Measurements from ENCODE around the gene MYO19. TPM values are rescaled to one million over a fixed set of nuclear protein-coding genes. Genes with fewer than 3 reads are reported as not detected.

The MYO19 gene
- total and polyA plus RNA-seq, 2 of the 8 experiments (the other 6 are each of a cell fraction or from before 2014, with no cell fraction given) = 126 to 163 TPM

GRCh38 chr17:36507266-36507665 is 27.4 kb downstream of the MYO19 start:
- H3K27ac ChIP-seq (ENCODE audit: low read depth, low read length) = no peak overlapping the region
- ChIA-PET POLR2A (ENCODE audit: partially characterized antibody) (interaction anchor here (1.2 to 13.9 kb wide), 8 partner anchors 9 to 94 kb away, joined by 3 to 205 read pairs (median 14); partner anchors contain the start of genes MYO19, PIGW and ZNHIT3), CTCF (ENCODE audit: partially characterized antibody) (interaction anchor here (1.3 kb wide), 1 partner anchor 21 kb away, joined by 3 read pairs; no protein-coding TSS in a partner anchor)
- no peak overlapping the region for H3K14ac ChIP-seq (ENCODE audit: insufficient read length)
- H4K5ac ChIP-seq (ENCODE audit: insufficient read length, low read depth, low read length) = no peak overlapping the region
- no peak overlapping the region for H2AFZ ChIP-seq (ENCODE audit: low read length)
- H2BK15ac ChIP-seq (ENCODE audit: low read length) = no peak overlapping the region
- no peaks in the 10 kb centered on the region for H3K4me1 ChIP-seq (replicated peaks in 1 of 4; ENCODE audit: control insufficient read depth in 3 of 4, insufficient read depth in 4 of 4, low read length in 3 of 4)
- H3K27me3 ChIP-seq (replicated peaks in 1 of 4; ENCODE audit: control insufficient read depth in 3 of 4, extremely low read depth in 1 of 4, insufficient read depth in 3 of 4, low read length in 3 of 4) = no peaks in the 10 kb centered on the region
- H3K56ac ChIP-seq (replicated peaks; ENCODE audit: insufficient read length, low read depth, low read length) = no peak overlapping the region
- no peak overlapping the region for H2BK12ac ChIP-seq (ENCODE audit: low read depth, low read length)
- H2BK120ac ChIP-seq (replicated peaks; ENCODE audit: low read depth, low read length) = no peak overlapping the region
- H3K79me1 ChIP-seq (ENCODE audit: low read depth, low read length) = no peaks in the 10 kb centered on the region
- 90% methylated on average over 6 of the region's 6 CpGs; no CpG with 5 or more reads in 1 of the 2 experiments for WGBS, 2 experiments (ENCODE audit: extremely low coverage in 1 of 2, insufficient coverage in 1 of 2, insufficient read length in 1 of 2, insufficient replicate concordance in 2 of 2, low coverage in 1 of 2, low lambda C conversion rate in 2 of 2, missing lambda C conversion rate in 1 of 2)
- H4K20me1 ChIP-seq (replicated peaks in 1 of 2; ENCODE audit: control insufficient read depth in 1 of 2, insufficient read depth in 2 of 2, low read length in 2 of 2) = peaks cover 2 to 5% of the 10 kb centered on the region in 2 experiments
- H3K4me2 ChIP-seq (ENCODE audit: insufficient read depth in 1 of 2, low read depth in 2 of 2, low read length in 2 of 2) = no peak overlapping the region
- H3K4ac ChIP-seq (replicated peaks; ENCODE audit: insufficient read length, low read depth, low read length) = no peak overlapping the region
- H3K9me3 ChIP-seq (ENCODE audit: insufficient read depth in 2 of 2, low read depth in 1 of 2, low read length in 1 of 2) = no peaks in the 10 kb centered on the region
- H2BK20ac ChIP-seq (ENCODE audit: low read length) = no peak overlapping the region
- DNase-seq (ENCODE audit: low read depth in 1 of 2, low spot score in 2 of 2) (no peak), FAIRE-seq (no peak)
- no peak overlapping the region for H2BK5ac ChIP-seq (ENCODE audit: low read depth, low read length)
- no peak overlapping the region for H3K9ac ChIP-seq (replicated peaks in 1 of 4; ENCODE audit: extremely low read depth in 1 of 4, low read depth in 3 of 4, low read length in 3 of 4)
- no peak overlapping the region for H3K18ac ChIP-seq (ENCODE audit: extremely low read depth, low read length)
- no peak overlapping the region for H3K4me3 ChIP-seq (ENCODE audit: extremely low read depth in 1 of 4, insufficient read depth in 2 of 4, low read depth in 3 of 4, low read length in 4 of 4)
- H4K8ac ChIP-seq (ENCODE audit: extremely low read depth, insufficient read depth, low read length) = no peak overlapping the region
- no peak overlapping the region for H4K91ac ChIP-seq (replicated peaks; ENCODE audit: insufficient read length, low read length)
- no peak overlapping the region for H3K23ac ChIP-seq (ENCODE audit: insufficient read length)
- no peaks in the 10 kb centered on the region for H3K79me2 ChIP-seq (ENCODE audit: control insufficient read depth in 1 of 2, insufficient read depth in 2 of 2, low read length in 2 of 2)
- no peak overlapping the region for H2AK5ac ChIP-seq (ENCODE audit: low read depth, low read length)
- H3K23me2 ChIP-seq (ENCODE audit: low read depth, low read length) = 0 out of 2 replicates have a peak, but pooled peaks cover 3% of the 10 kb centered on the region
- peaks cover 47 to 90% (median 87%) of the 10 kb centered on the region in 4 experiments; a peak in 7 of 8 replicates for H3K36me3 ChIP-seq (ENCODE audit: control insufficient read depth in 2 of 4, insufficient read depth in 4 of 4, low read length in 3 of 4)
- TF ChIP-seq RBBP5 (IDR thresholded peaks at IDR 0.05; ENCODE audit: borderline replicate concordance, low read depth, low read length) = no peak
- no peak for TF ChIP-seq SP2 (IDR thresholded peaks at IDR 0.05; ENCODE audit: low read length)
- no peak for TF ChIP-seq E2F6 (IDR thresholded peaks at IDR 0.05)
- no peak for TF ChIP-seq ZNF274 (IDR thresholded peaks at IDR 0.05; ENCODE audit: borderline replicate concordance, extremely low read depth, low read length)
- no peak for TF ChIP-seq NRF1 (IDR thresholded peaks at IDR 0.05; ENCODE audit: low read depth, low read length)
- TF ChIP-seq EGR1 (IDR thresholded peaks at IDR 0.05; ENCODE audit: borderline replicate concordance, low read depth, low read length) = no peak

All from H1 (cell line).